Raji (cell line): ENCODE measurements around the gene FUNDC2.
A peak's percentile ranks its signal among the peaks of the same experiment; 100 is the strongest.

Experiments used
- POLR2A ChIP-seq: IDR thresholded peaks from 2 replicates; pipeline ENCODE4 v1.6.1; 2011; ENCODE audit warnings: low read depth, low read length, control low read depth; ENCODE audit not compliant: insufficient read depth

The FUNDC2 gene

GRCh38 chrX:155056471-155056870, 29.8 kb downstream of the FUNDC2 start:
- no peak for TF ChIP-seq POLR2A

GRCh38 chrX:155056877-155057792, 30.5 kb downstream of the FUNDC2 start:
- TF ChIP-seq POLR2A = no peak

- no peak for TF ChIP-seq POLR2A
Measured at GRCh38 chrX:155061760-155062159, 35.1 kb downstream of the FUNDC2 start.

- TF ChIP-seq POLR2A = no peak
Measured at GRCh38 chrX:155065035-155065734, 38.5 kb downstream of the FUNDC2 start.

- no peak for TF ChIP-seq POLR2A
Measured at GRCh38 chrX:155068165-155068564, 41.5 kb downstream of the FUNDC2 start.

GRCh38 chrX:155069414-155069813, 42.8 kb downstream of the FUNDC2 start:
- TF ChIP-seq POLR2A = no peak

- TF ChIP-seq POLR2A = peak; percentile 15; the same call in 1 of the 2 replicates
Measured at GRCh38 chrX:155070038-155070437, 43.4 kb downstream of the FUNDC2 start.

GRCh38 chrX:155070663-155070974, 44.0 kb downstream of the FUNDC2 start:
- TF ChIP-seq POLR2A = no peak

GRCh38 chrX:155070975-155071693, 44.5 kb downstream of the FUNDC2 start, which contains the start of the genes BRCC3, CMC4 and MTCP1:
Gene BRCC3 (plus strand): TSS chrX:155071508. CDS start chrX:155071528, 20 bp downstream.
Gene CMC4 (minus strand): TSS chrX:155071136. CDS start chrX:155064023, 7,113 bp downstream.
Gene MTCP1 (minus strand): TSS chrX:155071136. CDS start chrX:155066010, 5,126 bp downstream.
- peak; percentile 91 for TF ChIP-seq POLR2A

GRCh38 chrX:155071694-155072280, 45.1 kb downstream of the FUNDC2 start:
- TF ChIP-seq POLR2A = no peak

- no peak for TF ChIP-seq POLR2A
Measured at GRCh38 chrX:155086202-155086840, 59.7 kb downstream of the FUNDC2 start.

GRCh38 chrX:155086961-155087735, 60.5 kb downstream of the FUNDC2 start:
- TF ChIP-seq POLR2A = no peak

GRCh38 chrX:155094468-155095061, 67.9 kb downstream of the FUNDC2 start:
- no peak for TF ChIP-seq POLR2A
